GM12878 (cell line): Measurements from ENCODE around the gene HCFC1R1. TPM values are rescaled to one million over a fixed set of nuclear protein-coding genes. Genes with fewer than 3 reads are reported as not detected.
A peak's percentile ranks its signal among the peaks of the same experiment; 100 is the strongest.

Experiments used
- ATAC-seq: fragments of 200-7000 bp; cut with Tn5 transposase; 3 replicates; pipeline ENCODE4 v1.9.1; 2020; ENCODE audit warnings: mild to moderate bottlenecking, moderate library complexity
- BruUV-seq: library from RNA; stranded (reverse); fragments of 400-500 nt; replicated peaks from 2 replicates; lab custom pipeline; 2021; lab: Mats Ljungman, UMichigan
- CTCF ChIA-PET: fragments of 300-600 bp; sonication (Branson Sonifier 250); formaldehyde crosslinking; extraction: SDS; loops from one replicate; lab custom pipeline; 2021; ENCODE audit warnings: inconsistent platforms; lab: Yijun Ruan, JAX
- POLR2A ChIA-PET: fragments of 350-600 bp; formaldehyde crosslinking; extraction: SDS; loops from one replicate; lab custom pipeline; 2021; ENCODE audit warnings: inconsistent platforms; lab: Charles Lee
- RAD21 ChIA-PET: fragments of 300-600 bp; sonication (Branson Sonifier 250); formaldehyde crosslinking; loops from one replicate; lab custom pipeline; 2023; ENCODE audit warnings: antibody characterized with exemption; ENCODE audit not compliant: unreplicated experiment; lab: Charles Lee
- SMC1A ChIA-PET: fragments of 300-600 bp; sonication (Branson Sonifier 250); formaldehyde crosslinking; loops from one replicate; lab custom pipeline; 2023; ENCODE audit not compliant: unreplicated experiment, uncharacterized antibody; lab: Charles Lee
- DNase-seq: peaks from one replicate; pipeline ENCODE4 v3.0.0-alpha.2; 2011; ENCODE audit warnings: low read depth, low spot score
- FAIRE-seq: peaks from 3 replicates; lab custom pipeline; 2011; peaks lifted over from hg19 to GRCh38; lab: Jason Lieb, UNC
- H2AFZ ChIP-seq: 2 replicates; pipeline ENCODE4 v1.6.0; 2011; ENCODE audit warnings: low read depth, low read length, control low read depth; ENCODE audit not compliant: control insufficient read depth
- H3K27ac ChIP-seq: 2 replicates; pipeline ENCODE4 v1.5.1; 2011; ENCODE audit warnings: control low read depth; ENCODE audit not compliant: control insufficient read depth, insufficient read depth
- H3K27me3 ChIP-seq, 2 experiments: replicated peaks in 1 of 2; 2 replicates each; pipeline versions ENCODE4 v1.6.0 to v1.6.1; 2011; ENCODE audit warnings: low read length in 1 of 2; ENCODE audit not compliant: control insufficient read depth in 2 of 2, insufficient read depth in 2 of 2
- H3K36me3 ChIP-seq, 2 experiments: 2 replicates each; pipeline ENCODE4 v1.5.1; 2011; ENCODE audit warnings: low read length in 1 of 2; ENCODE audit not compliant: control insufficient read depth in 2 of 2, insufficient read depth in 2 of 2
- H3K4me1 ChIP-seq: 2 replicates; pipeline ENCODE4 v1.6.1; 2011; ENCODE audit warnings: mild to moderate bottlenecking, low read length, moderate library complexity, mixed read lengths; ENCODE audit not compliant: control insufficient read depth, insufficient read depth
- H3K4me2 ChIP-seq: 2 replicates; pipeline ENCODE4 v1.6.0; 2011; ENCODE audit warnings: control low read depth; ENCODE audit not compliant: control insufficient read depth, insufficient read depth
- H3K4me3 ChIP-seq: fragments of 200-600 bp; sonication (generic); 2 replicates; pipeline ENCODE4 v1.5.1; 2016
- H3K79me2 ChIP-seq: 2 replicates; pipeline ENCODE4 v1.6.0; 2011; ENCODE audit warnings: low read length; ENCODE audit not compliant: control insufficient read depth, insufficient read depth
- H3K9ac ChIP-seq: 2 replicates; pipeline ENCODE4 v1.8.0; 2011; ENCODE audit warnings: low read length, control low read depth, mixed read lengths; ENCODE audit not compliant: control insufficient read depth, insufficient read depth
- H3K9me3 ChIP-seq: replicated peaks from 3 replicates; pipeline ENCODE4 v1.5.1; 2011; ENCODE audit warnings: mild to moderate bottlenecking, low read length; ENCODE audit not compliant: control insufficient read depth, insufficient read depth
- H4K20me1 ChIP-seq: 2 replicates; pipeline ENCODE4 v1.6.0; 2011; ENCODE audit not compliant: control insufficient read depth, insufficient read depth
- ATF7 ChIP-seq: fragments of 450-650 bp; IDR thresholded peaks from 2 replicates; pipeline ENCODE4 v1.6.1; 2016; ENCODE audit warnings: low read depth, mild to moderate bottlenecking
- BMI1 ChIP-seq: fragments of 450-650 bp; IDR thresholded peaks from 2 replicates; pipeline ENCODE4 v1.6.1; 2016; ENCODE audit warnings: mild to moderate bottlenecking, moderate library complexity, borderline replicate concordance
- GATAD2B ChIP-seq: fragments of 450-650 bp; conservative IDR thresholded peaks from 2 replicates; pipeline ENCODE4 v1.6.1; 2017; ENCODE audit warnings: low read depth, mild to moderate bottlenecking, moderate library complexity
- POLR2A ChIP-seq: IDR thresholded peaks from 2 replicates; pipeline ENCODE4 v1.6.1; 2011; ENCODE audit warnings: low read depth, mild to moderate bottlenecking, low read length
- ZNF274 ChIP-seq: IDR thresholded peaks from one replicate; pipeline ENCODE4 v1.8.0; 2011; ENCODE audit not compliant: insufficient read length, insufficient read depth
- WGBS: methylation state at CpG from one replicate; pipeline ENCODE4 v1.1.6; 2016; ENCODE audit warnings: low lambda C conversion rate; ENCODE audit not compliant: insufficient replicate concordance, insufficient coverage; ENCODE audit errors: missing lambda C conversion rate; 5-methylcytosine and 5-hydroxymethylcytosine counted together
- in situ Hi-C: fragments of 300-500 bp; cut with MboI; formaldehyde crosslinking; loops from 9 replicates; pipeline ENCODE4 v1.14.3; 2018; ENCODE audit warnings: mixed read lengths
- intact Hi-C: fragments of 100-400 bp; cut with micrococcal nuclease; formaldehyde crosslinking; loops from one replicate; pipeline ENCODE4 v1.14.2; 2022; ENCODE audit not compliant: unreplicated experiment
- polyA plus RNA-seq, 11 experiments: library from polyadenylated mRNA; depleted of rRNA in 4 of 11; unstranded in 6 of 11; stranded (reverse) in 5 of 11; fragments of >200 nt; fragmentation: Nextera tagmentation in 4 of 11; fragmentation: Illumina TruSeq in 1 of 11; extraction: Ambion mirVana in 4 of 11; extraction: Trizol in 1 of 11; gene quantifications; 1 replicate in 1 of 11; 2 replicates in 10 of 11; pipeline versions ENCODE4 v1.2.1 to v1.2.3, GENCODE V29; 2011 to 2016; ENCODE audit warnings: inconsistent platforms in 2 of 11, missing spikeins in 2 of 11, low read depth in 1 of 11
- small RNA-seq: library from RNA; depleted of rRNA; stranded (forward); fragments of <200 nt; gene quantifications from one replicate; pipeline ENCODE3, GENCODE V24; 2014
- total RNA-seq, 4 experiments: library from RNA; depleted of rRNA in 3 of 4; stranded (reverse); fragments of >200 nt in 3 of 4; fragmentation: Illumina TruSeq in 1 of 4; extraction: Trizol in 1 of 4; gene quantifications; 2 replicates each; pipeline versions ENCODE4 v1.2.1 to v1.2.3, GENCODE V29; 2013 to 2021

HCFC1R1 gene
- total and polyA plus RNA-seq, 10 of the 15 experiments (the other 5 are each of a cell fraction or from before 2014, with no cell fraction given), result 2.8 to 42.5 (median 20.4) TPM

- RAD21 ChIA-PET, result no interaction called here
- in situ Hi-C loops, result no loop called here
- Histone ChIP-seq H3K27ac (no peak overlapping the region), H4K20me1 (no peaks in the 10 kb centered on the region), H2AFZ (no peak overlapping the region), H3K9ac (no peak overlapping the region), H3K4me1 (peaks cover 10% of the 10 kb centered on the region), H3K27me3 (no peaks in the 10 kb centered on the region), H3K9me3 (no peaks in the 10 kb centered on the region), H3K4me3 (no peak overlapping the region), H3K4me2 (no peak overlapping the region), H3K36me3 (peaks cover 4 to 22% of the 10 kb centered on the region in 2 experiments; a peak in 3 of 4 replicates), H3K79me2 (peaks cover 16% of the 10 kb centered on the region)
- no TSS peak for BruUV-seq
- DNase-seq (no peak), FAIRE-seq (no peak), ATAC-seq (no peak)
- CTCF ChIA-PET, result interaction anchor here (1.4 kb wide), 1 partner anchor 53 kb away, joined by 3 read pairs; no protein-coding TSS in a partner anchor
- SMC1A ChIA-PET, result interaction anchor here (0.8 kb wide), 1 partner anchor 9 kb away, joined by 3 read pairs; the partner anchor contains the start of gene KREMEN2
- no peak for TF ChIP-seq ZNF274
- TF ChIP-seq GATAD2B, result no peak
- TF ChIP-seq ATF7, result no peak
- no peak for TF ChIP-seq BMI1
- peak; percentile 7; the same call in 1 of the 2 replicates for TF ChIP-seq POLR2A
- intact Hi-C loops, result no loop called here
- 74% methylated on average over 4 of the region's 5 CpGs for WGBS
- POLR2A ChIA-PET, result interaction anchor here (1.1 kb wide), 1 partner anchor 27 kb away, joined by 3 read pairs; no protein-coding TSS in a partner anchor
Measured at GRCh38 chr16:2973093-2973492, 50.6 kb downstream of the HCFC1R1 start.

Small RNA genes lying within 50 kb of the gene (small RNA-seq; reads per million reads assigned to genes)
- gene LINC00514, result not detected

Other genes with a start within 250 kb of the HCFC1R1 start
Only the 7 nearest of the 24 such genes appear.
- not detected in 2 replicates for gene CLDN9, start 11.0 kb downstream of the HCFC1R1 start, total RNA-seq (2014; rRNA removed)
- not detected in 2 replicates for gene CLDN9, start 11.0 kb downstream of the HCFC1R1 start, total RNA-seq (2014; rRNA removed; fragmentation: Illumina TruSeq; extraction: Trizol)
- gene CLDN9, start 11.0 kb downstream of the HCFC1R1 start, total RNA-seq (2021), result not detected in 2 replicates
- gene CLDN9, start 11.0 kb downstream of the HCFC1R1 start, polyA plus RNA-seq (2011; rRNA removed), result not detected in 2 replicates
- not detected in 2 replicates for gene CLDN9, start 11.0 kb downstream of the HCFC1R1 start, polyA plus RNA-seq (2014; fragmentation: Illumina TruSeq; extraction: Trizol)
- not detected for gene CLDN9, start 11.0 kb downstream of the HCFC1R1 start, polyA plus RNA-seq (2014; fragmentation: Nextera tagmentation; extraction: Ambion mirVana)
- gene CLDN9, start 11.0 kb downstream of the HCFC1R1 start, polyA plus RNA-seq (2014; rRNA removed), result not detected in 2 replicates
- not detected for gene CLDN9, start 11.0 kb downstream of the HCFC1R1 start, polyA plus RNA-seq (2016; fragmentation: Nextera tagmentation; extraction: Ambion mirVana)
- gene CLDN6, start 5.8 kb downstream of the HCFC1R1 start, total RNA-seq (2014; rRNA removed), result not detected in 2 replicates
- gene CLDN6, start 5.8 kb downstream of the HCFC1R1 start, total RNA-seq (2014; rRNA removed; fragmentation: Illumina TruSeq; extraction: Trizol), result not detected in 2 replicates
- 0.26 and 0.61 TPM in 2 replicates for gene CLDN6, start 5.8 kb downstream of the HCFC1R1 start, total RNA-seq (2021)
- gene CLDN6, start 5.8 kb downstream of the HCFC1R1 start, polyA plus RNA-seq (2011; rRNA removed), result not detected in 2 replicates
- not detected in 2 replicates for gene CLDN6, start 5.8 kb downstream of the HCFC1R1 start, polyA plus RNA-seq (2014; fragmentation: Illumina TruSeq; extraction: Trizol)
- gene CLDN6, start 5.8 kb downstream of the HCFC1R1 start, polyA plus RNA-seq (2014; fragmentation: Nextera tagmentation; extraction: Ambion mirVana), result not detected
- not detected in 2 replicates for gene CLDN6, start 5.8 kb downstream of the HCFC1R1 start, polyA plus RNA-seq (2014; rRNA removed)
- gene CLDN6, start 5.8 kb downstream of the HCFC1R1 start, polyA plus RNA-seq (2016; fragmentation: Nextera tagmentation; extraction: Ambion mirVana), result under 1 TPM; 0.15 to 0.23 TPM
- 0.44 and 1.4 TPM in 2 replicates for gene TNFRSF12A, start 3.6 kb downstream of the HCFC1R1 start, total RNA-seq (2014; rRNA removed)
- gene TNFRSF12A, start 3.6 kb downstream of the HCFC1R1 start, total RNA-seq (2014; rRNA removed; fragmentation: Illumina TruSeq; extraction: Trizol), result 0.28 and 0.67 TPM in 2 replicates
- gene TNFRSF12A, start 3.6 kb downstream of the HCFC1R1 start, total RNA-seq (2021), result 0.58 and 0.90 TPM in 2 replicates
- 0.62 and 1.0 TPM in 2 replicates for gene TNFRSF12A, start 3.6 kb downstream of the HCFC1R1 start, polyA plus RNA-seq (2011; rRNA removed)
- 0.35 TPM in 1 of 2 replicates, not detected in the other for gene TNFRSF12A, start 3.6 kb downstream of the HCFC1R1 start, polyA plus RNA-seq (2014; fragmentation: Illumina TruSeq; extraction: Trizol)
- not detected for gene TNFRSF12A, start 3.6 kb downstream of the HCFC1R1 start, polyA plus RNA-seq (2014; fragmentation: Nextera tagmentation; extraction: Ambion mirVana)
- 0.67 and 1.7 TPM in 2 replicates for gene TNFRSF12A, start 3.6 kb downstream of the HCFC1R1 start, polyA plus RNA-seq (2014; rRNA removed)
- gene TNFRSF12A, start 3.6 kb downstream of the HCFC1R1 start, polyA plus RNA-seq (2016; fragmentation: Nextera tagmentation; extraction: Ambion mirVana), result 1 to 10 TPM; 1.5 TPM
- gene THOC6, start 93 bp upstream of the HCFC1R1 start, total RNA-seq (2014; rRNA removed), result 21.6 and 28.5 TPM in 2 replicates
- gene THOC6, start 93 bp upstream of the HCFC1R1 start, total RNA-seq (2014; rRNA removed; fragmentation: Illumina TruSeq; extraction: Trizol), result 15.1 and 15.9 TPM in 2 replicates
- gene THOC6, start 93 bp upstream of the HCFC1R1 start, total RNA-seq (2021), result 31.6 and 33.1 TPM in 2 replicates
- 15.5 and 27.3 TPM in 2 replicates for gene THOC6, start 93 bp upstream of the HCFC1R1 start, polyA plus RNA-seq (2011; rRNA removed)
- 4.8 and 14.3 TPM in 2 replicates for gene THOC6, start 93 bp upstream of the HCFC1R1 start, polyA plus RNA-seq (2014; fragmentation: Illumina TruSeq; extraction: Trizol)
- gene THOC6, start 93 bp upstream of the HCFC1R1 start, polyA plus RNA-seq (2014; fragmentation: Nextera tagmentation; extraction: Ambion mirVana), result 1 to 10 TPM; 1.0 to 2.4 TPM
- gene THOC6, start 93 bp upstream of the HCFC1R1 start, polyA plus RNA-seq (2014; rRNA removed), result 31.7 and 35.2 TPM in 2 replicates
- 10 to 100 TPM; 53.7 to 54.4 TPM for gene THOC6, start 93 bp upstream of the HCFC1R1 start, polyA plus RNA-seq (2016; fragmentation: Nextera tagmentation; extraction: Ambion mirVana)
- gene BICDL2, start 13.0 kb upstream of the HCFC1R1 start, total RNA-seq (2014; rRNA removed), result not detected in 2 replicates
- not detected in 2 replicates for gene BICDL2, start 13.0 kb upstream of the HCFC1R1 start, total RNA-seq (2014; rRNA removed; fragmentation: Illumina TruSeq; extraction: Trizol)
- not detected in 2 replicates for gene BICDL2, start 13.0 kb upstream of the HCFC1R1 start, total RNA-seq (2021)
- not detected in 2 replicates for gene BICDL2, start 13.0 kb upstream of the HCFC1R1 start, polyA plus RNA-seq (2011; rRNA removed)
- gene BICDL2, start 13.0 kb upstream of the HCFC1R1 start, polyA plus RNA-seq (2014; fragmentation: Illumina TruSeq; extraction: Trizol), result not detected in 2 replicates
- gene BICDL2, start 13.0 kb upstream of the HCFC1R1 start, polyA plus RNA-seq (2014; fragmentation: Nextera tagmentation; extraction: Ambion mirVana), result not detected
- not detected in 2 replicates for gene BICDL2, start 13.0 kb upstream of the HCFC1R1 start, polyA plus RNA-seq (2014; rRNA removed)
- not detected for gene BICDL2, start 13.0 kb upstream of the HCFC1R1 start, polyA plus RNA-seq (2016; fragmentation: Nextera tagmentation; extraction: Ambion mirVana)
- gene MMP25, start 22.6 kb upstream of the HCFC1R1 start, total RNA-seq (2014; rRNA removed), result 0.11 and 0.33 TPM in 2 replicates
- gene MMP25, start 22.6 kb upstream of the HCFC1R1 start, total RNA-seq (2014; rRNA removed; fragmentation: Illumina TruSeq; extraction: Trizol), result 0.18 and 0.31 TPM in 2 replicates
- gene MMP25, start 22.6 kb upstream of the HCFC1R1 start, total RNA-seq (2021), result 0.31 and 0.35 TPM in 2 replicates
- 0.01 and 0.03 TPM in 2 replicates for gene MMP25, start 22.6 kb upstream of the HCFC1R1 start, polyA plus RNA-seq (2011; rRNA removed)
- 0.06 TPM in 1 of 2 replicates, not detected in the other for gene MMP25, start 22.6 kb upstream of the HCFC1R1 start, polyA plus RNA-seq (2014; fragmentation: Illumina TruSeq; extraction: Trizol)
- under 1 TPM in 1 of 2 experiments, not detected in 1; 0.04 TPM for gene MMP25, start 22.6 kb upstream of the HCFC1R1 start, polyA plus RNA-seq (2014; fragmentation: Nextera tagmentation; extraction: Ambion mirVana)
- gene MMP25, start 22.6 kb upstream of the HCFC1R1 start, polyA plus RNA-seq (2014; rRNA removed), result 0.35 and 0.39 TPM in 2 replicates
- under 1 TPM; 0.13 to 0.36 TPM for gene MMP25, start 22.6 kb upstream of the HCFC1R1 start, polyA plus RNA-seq (2016; fragmentation: Nextera tagmentation; extraction: Ambion mirVana)
- 61.5 and 70.0 TPM in 2 replicates for gene IL32, start 41.7 kb upstream of the HCFC1R1 start, total RNA-seq (2014; rRNA removed)
- gene IL32, start 41.7 kb upstream of the HCFC1R1 start, total RNA-seq (2014; rRNA removed; fragmentation: Illumina TruSeq; extraction: Trizol), result 25.8 and 27.0 TPM in 2 replicates
- 69.5 and 72.6 TPM in 2 replicates for gene IL32, start 41.7 kb upstream of the HCFC1R1 start, total RNA-seq (2021)
- gene IL32, start 41.7 kb upstream of the HCFC1R1 start, polyA plus RNA-seq (2011; rRNA removed), result 92.5 and 122 TPM in 2 replicates
- 30.5 and 54.4 TPM in 2 replicates for gene IL32, start 41.7 kb upstream of the HCFC1R1 start, polyA plus RNA-seq (2014; fragmentation: Illumina TruSeq; extraction: Trizol)
- 10 to 100 TPM; 44.8 to 49.3 TPM for gene IL32, start 41.7 kb upstream of the HCFC1R1 start, polyA plus RNA-seq (2014; fragmentation: Nextera tagmentation; extraction: Ambion mirVana)
- gene IL32, start 41.7 kb upstream of the HCFC1R1 start, polyA plus RNA-seq (2014; rRNA removed), result 74.1 and 82.0 TPM in 2 replicates
- 10 to 100 TPM; 51.1 to 57.2 TPM for gene IL32, start 41.7 kb upstream of the HCFC1R1 start, polyA plus RNA-seq (2016; fragmentation: Nextera tagmentation; extraction: Ambion mirVana)